Endothelial cell (in vitro differentiated cells): ENCODE measurements around the gene DCUN1D2. TPM values are rescaled to one million over a fixed set of nuclear protein-coding genes. Genes with fewer than 3 reads are reported as not detected.

ENCODE experiments used
- DNase-seq: peaks from one replicate; pipeline ENCODE4 v3.0.0; 2021; ENCODE audit warnings: low spot score
- H3K27ac Mint-ChIP-seq: one replicate; pipeline ENCODE4 v1.8.0; 2021; ENCODE audit warnings: mixed read lengths, inconsistent platforms; ENCODE audit not compliant: unreplicated experiment
- H3K27me3 Mint-ChIP-seq: one replicate; pipeline ENCODE4 v1.8.0; 2021; ENCODE audit warnings: mild to moderate bottlenecking, moderate library complexity, mixed read lengths, inconsistent platforms; ENCODE audit not compliant: unreplicated experiment
- H3K36me3 Mint-ChIP-seq: one replicate; pipeline ENCODE4 v1.8.0; 2021; ENCODE audit warnings: mild to moderate bottlenecking, low read depth, mixed read lengths, inconsistent platforms; ENCODE audit not compliant: unreplicated experiment
- H3K4me1 Mint-ChIP-seq: one replicate; pipeline ENCODE4 v1.8.0; 2021; ENCODE audit warnings: mild to moderate bottlenecking, mixed read lengths, inconsistent platforms; ENCODE audit not compliant: unreplicated experiment
- H3K4me3 Mint-ChIP-seq: one replicate; pipeline ENCODE4 v1.8.0; 2021; ENCODE audit warnings: mild to moderate bottlenecking, mixed read lengths, inconsistent platforms; ENCODE audit not compliant: unreplicated experiment
- H3K9me3 Mint-ChIP-seq: one replicate; pipeline ENCODE4 v1.8.0; 2021; ENCODE audit warnings: mixed read lengths, inconsistent platforms; ENCODE audit not compliant: unreplicated experiment
- long read RNA-seq: library from polyadenylated mRNA; unstranded; transcript quantifications from one replicate; pipeline ENCODE4 v2.0.0, GENCODE V29; 2020; ENCODE audit not compliant: unreplicated experiment
- total RNA-seq: library from RNA; stranded (reverse); fragmentation: NEBNext Ultra II Directional; extraction: Animal tissue kit (Norgen Biotek cat#: 25700); gene quantifications from one replicate; pipeline ENCODE4 v1.2.1, GENCODE V29; 2021; ENCODE audit not compliant: unreplicated experiment
- TF ChIP-seq, protein P1 (sequence below): fragments of 200-600 bp; sonication (generic); IDR thresholded peaks from one replicate; pipeline ENCODE4 v1.5.0; 2021; ENCODE audit warnings: antibody characterized with exemption; ENCODE audit not compliant: unreplicated experiment

The DCUN1D2 gene
- 23.9 TPM for total RNA-seq
- long read RNA-seq, partial matches to known transcripts = 0 of 2 reads
- long read RNA-seq, other reads (novel, unspliced or antisense) = 0 of 2 reads

DNA sequence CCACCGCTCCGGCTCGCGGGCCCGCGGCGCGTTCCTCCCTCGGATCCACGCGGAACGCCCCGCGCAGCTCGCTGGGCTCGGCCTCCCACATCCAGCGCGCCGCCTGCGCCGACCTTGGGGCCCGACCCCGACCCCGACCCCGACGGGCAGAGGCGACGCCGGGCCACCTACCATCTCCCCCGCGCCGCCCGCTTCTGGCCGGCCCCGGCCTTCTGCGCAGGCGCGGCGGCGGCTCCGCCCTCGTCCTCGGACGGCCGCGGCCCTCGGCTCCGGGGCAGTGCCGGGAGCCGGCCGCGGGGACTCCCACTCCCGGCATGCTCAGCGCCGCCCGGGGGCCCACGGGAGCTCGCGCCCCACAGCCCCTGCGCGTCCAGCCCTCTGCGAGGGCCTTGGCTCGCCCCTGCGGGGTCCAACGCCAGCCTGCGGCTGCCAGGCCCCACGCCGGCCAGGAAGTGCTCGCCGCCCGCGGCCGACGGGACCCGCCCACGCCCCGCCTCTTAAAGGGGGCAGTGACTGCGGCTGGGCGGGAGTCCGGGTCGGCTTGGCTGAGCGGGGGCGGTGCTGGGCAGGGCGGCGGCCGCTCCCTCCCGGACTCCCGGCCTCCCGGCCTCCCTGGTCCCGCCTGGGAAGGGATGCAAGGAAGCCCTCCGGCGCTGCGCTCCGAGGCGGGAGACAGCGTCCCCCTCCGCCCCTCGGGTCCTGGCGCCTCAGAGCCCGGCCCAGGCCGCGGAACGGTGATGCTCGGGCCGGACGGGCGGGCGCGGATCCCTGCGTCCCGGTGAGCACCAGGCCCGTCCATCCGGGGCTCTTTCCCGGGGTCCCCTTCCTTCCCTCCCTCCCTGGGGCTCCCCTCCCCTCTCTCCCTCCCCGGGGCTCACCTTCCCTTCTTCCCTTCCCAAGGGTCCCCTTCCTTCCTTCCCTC lies at the start of gene DCUN1D2:
TSS of gene DCUN1D2 (minus strand) at position 216 of the 922 bp plus-strand sequence. CDS start at position 174, 42 bp downstream.
- Mint-ChIP-seq H3K27me3 (peaks cover 2% of the 10 kb centered on the region), H3K36me3 (peaks cover 15% of the 10 kb centered on the region), H3K4me1 (peaks cover 35% of the 10 kb centered on the region), H3K4me3 (peak within 1 kb of the TSS; percentile 97), H3K9me3 (no peaks in the 10 kb centered on the region), H3K27ac (peak within 1 kb of the TSS; percentile 62)
- peak; percentile 92 for DNase-seq
- TF ChIP-seq, protein P1, sequence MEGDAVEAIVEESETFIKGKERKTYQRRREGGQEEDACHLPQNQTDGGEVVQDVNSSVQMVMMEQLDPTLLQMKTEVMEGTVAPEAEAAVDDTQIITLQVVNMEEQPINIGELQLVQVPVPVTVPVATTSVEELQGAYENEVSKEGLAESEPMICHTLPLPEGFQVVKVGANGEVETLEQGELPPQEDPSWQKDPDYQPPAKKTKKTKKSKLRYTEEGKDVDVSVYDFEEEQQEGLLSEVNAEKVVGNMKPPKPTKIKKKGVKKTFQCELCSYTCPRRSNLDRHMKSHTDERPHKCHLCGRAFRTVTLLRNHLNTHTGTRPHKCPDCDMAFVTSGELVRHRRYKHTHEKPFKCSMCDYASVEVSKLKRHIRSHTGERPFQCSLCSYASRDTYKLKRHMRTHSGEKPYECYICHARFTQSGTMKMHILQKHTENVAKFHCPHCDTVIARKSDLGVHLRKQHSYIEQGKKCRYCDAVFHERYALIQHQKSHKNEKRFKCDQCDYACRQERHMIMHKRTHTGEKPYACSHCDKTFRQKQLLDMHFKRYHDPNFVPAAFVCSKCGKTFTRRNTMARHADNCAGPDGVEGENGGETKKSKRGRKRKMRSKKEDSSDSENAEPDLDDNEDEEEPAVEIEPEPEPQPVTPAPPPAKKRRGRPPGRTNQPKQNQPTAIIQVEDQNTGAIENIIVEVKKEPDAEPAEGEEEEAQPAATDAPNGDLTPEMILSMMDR = no peak

DNA sequence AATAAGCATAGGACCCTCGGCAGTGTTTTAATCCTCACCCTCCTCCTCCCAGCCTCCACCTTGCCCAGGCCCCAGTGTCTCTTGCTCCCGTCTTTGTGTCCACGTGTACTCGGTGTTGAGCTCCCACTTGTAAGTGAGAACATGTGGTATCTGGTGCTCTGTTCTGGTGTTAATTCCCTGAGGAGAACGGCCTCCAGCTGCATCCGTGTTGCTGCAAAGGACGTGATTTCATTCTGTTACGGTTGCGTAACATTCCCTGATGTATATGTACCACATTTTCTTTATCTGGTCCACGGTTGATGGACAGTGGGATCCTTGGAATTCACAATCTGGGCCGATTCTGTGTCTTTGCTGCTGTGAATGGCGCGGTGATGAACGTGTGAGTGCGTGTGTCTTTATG lies 49.3 kb upstream of the DCUN1D2 start:
- Mint-ChIP-seq H3K27me3 (peaks cover 11% of the 10 kb centered on the region), H3K36me3 (peaks cover 39% of the 10 kb centered on the region), H3K9me3 (no peaks in the 10 kb centered on the region), H3K4me1 (peaks cover 11% of the 10 kb centered on the region), H3K27ac (no peak overlapping the region), H3K4me3 (no peak overlapping the region)
- DNase-seq = no peak
- TF ChIP-seq, protein P1 = no peak

DNA sequence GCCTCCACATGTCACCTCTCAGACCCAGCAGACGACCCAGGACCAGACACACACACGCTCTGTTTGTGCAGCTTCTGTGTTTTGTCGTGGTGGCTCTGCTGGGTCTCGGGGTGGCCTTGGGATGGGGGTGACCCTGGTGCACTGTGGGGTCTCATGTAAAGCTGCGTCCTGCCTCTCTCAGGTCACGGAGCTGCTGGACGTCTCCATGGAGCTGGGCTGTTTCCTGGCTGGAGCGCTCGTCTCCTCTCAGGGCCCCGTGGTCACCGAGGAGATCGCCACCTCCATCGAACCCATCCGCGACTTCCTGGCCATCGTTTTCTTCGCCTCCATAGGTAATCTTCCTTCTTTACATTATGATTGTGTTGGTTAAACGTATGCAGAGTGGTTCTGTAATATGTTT lies 48.7 kb upstream of the DCUN1D2 start:
- H3K27me3 Mint-ChIP-seq = peaks cover 11% of the 10 kb centered on the region
- no peak for DNase-seq
- H3K4me3 Mint-ChIP-seq = no peak overlapping the region
- H3K4me1 Mint-ChIP-seq = peaks cover 6% of the 10 kb centered on the region
- no peaks in the 10 kb centered on the region for H3K9me3 Mint-ChIP-seq
- peaks cover 39% of the 10 kb centered on the region for H3K36me3 Mint-ChIP-seq
- TF ChIP-seq, protein P1 = no peak
- H3K27ac Mint-ChIP-seq = no peak overlapping the region

DNA sequence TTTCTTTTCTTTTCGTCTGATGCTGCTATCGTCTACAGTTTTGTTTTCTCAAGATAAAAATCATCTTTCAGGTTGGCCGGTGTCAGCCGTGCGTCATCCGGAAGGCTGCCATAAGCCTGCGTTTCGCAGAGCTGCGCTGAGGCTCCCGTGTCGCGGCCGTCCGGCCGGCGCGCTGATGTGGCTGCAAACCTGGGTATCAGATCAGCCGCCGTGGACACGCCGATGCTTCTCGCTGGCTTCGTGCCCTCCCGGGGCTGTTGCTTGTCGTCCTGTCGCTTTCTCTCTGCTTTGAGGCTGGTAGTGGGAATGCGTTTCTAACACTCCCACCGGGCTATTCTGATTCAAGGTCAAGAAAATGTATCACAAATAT lies 48.2 kb upstream of the DCUN1D2 start:
- no peak for DNase-seq
- Mint-ChIP-seq H3K27ac (no peak overlapping the region), H3K36me3 (peaks cover 37% of the 10 kb centered on the region), H3K27me3 (peaks cover 9% of the 10 kb centered on the region), H3K4me3 (peak overlapping the region; percentile 39), H3K4me1 (peaks cover 3% of the 10 kb centered on the region), H3K9me3 (no peaks in the 10 kb centered on the region)
- TF ChIP-seq, protein P1 = no peak
